ENCODE results near the gene B3GALNT2.

Gene B3GALNT2

GRCh38 chr1:235513495-235514366 is 9.5 kb upstream of the B3GALNT2 start:
- H3K4me3 ChIP-seq (ENCODE audit: low read depth, low read length) = no peak overlapping the region
- peak; percentile 85 for DNase-seq (ENCODE audit: low read depth)
- peak; percentile 85 for TF ChIP-seq CTCF (conservative IDR thresholded peaks at IDR 0.05; ENCODE audit: low read depth, low read length)

- DNase-seq (ENCODE audit: low read depth) = peak; percentile 45
- H3K4me3 ChIP-seq (ENCODE audit: low read depth, low read length) = no peak overlapping the region
- TF ChIP-seq CTCF (conservative IDR thresholded peaks at IDR 0.05; ENCODE audit: low read depth, low read length) = peak; percentile 22
Observed at GRCh38 chr1:235511470-235512240, 7.4 kb upstream of the B3GALNT2 start.

- no peak for DNase-seq (ENCODE audit: low read depth)
- TF ChIP-seq CTCF (conservative IDR thresholded peaks at IDR 0.05; ENCODE audit: low read depth, low read length) = no peak
- no peak overlapping the region for H3K4me3 ChIP-seq (ENCODE audit: low read depth, low read length)
Observed at GRCh38 chr1:235510823-235511222, 6.6 kb upstream of the B3GALNT2 start.

GRCh38 chr1:235507623-235508022 is 3.4 kb upstream of the B3GALNT2 start:
- no peak for DNase-seq (ENCODE audit: low read depth)
- H3K4me3 ChIP-seq (ENCODE audit: low read depth, low read length) = no peak overlapping the region
- TF ChIP-seq CTCF (conservative IDR thresholded peaks at IDR 0.05; ENCODE audit: low read depth, low read length) = no peak

GRCh38 chr1:235504494-235505222 is 406 bp upstream of the B3GALNT2 start:
- DNase-seq (ENCODE audit: low read depth) = peak; percentile 99
- TF ChIP-seq CTCF (conservative IDR thresholded peaks at IDR 0.05; ENCODE audit: low read depth, low read length) = peak; percentile 79
- H3K4me3 ChIP-seq (ENCODE audit: low read depth, low read length) = peak overlapping the region; percentile 85

- H3K4me3 ChIP-seq (ENCODE audit: low read depth, low read length) = peak overlapping the region; percentile 85
- peak; percentile 56 for DNase-seq (ENCODE audit: low read depth)
- TF ChIP-seq CTCF (conservative IDR thresholded peaks at IDR 0.05; ENCODE audit: low read depth, low read length) = no peak
Observed at GRCh38 chr1:235503403-235504121, 690 bp downstream of the B3GALNT2 start.
